GM12801 (cell line): ENCODE measurements around the gene CAPN3.

Experiments
- TF ChIP-seq, protein P1 (sequence below): IDR thresholded peaks from one replicate; pipeline ENCODE4 v1.5.1; 2011; ENCODE audit warnings: control low read depth; ENCODE audit not compliant: insufficient read length; ENCODE audit errors: extremely low read depth

Gene CAPN3

DNA sequence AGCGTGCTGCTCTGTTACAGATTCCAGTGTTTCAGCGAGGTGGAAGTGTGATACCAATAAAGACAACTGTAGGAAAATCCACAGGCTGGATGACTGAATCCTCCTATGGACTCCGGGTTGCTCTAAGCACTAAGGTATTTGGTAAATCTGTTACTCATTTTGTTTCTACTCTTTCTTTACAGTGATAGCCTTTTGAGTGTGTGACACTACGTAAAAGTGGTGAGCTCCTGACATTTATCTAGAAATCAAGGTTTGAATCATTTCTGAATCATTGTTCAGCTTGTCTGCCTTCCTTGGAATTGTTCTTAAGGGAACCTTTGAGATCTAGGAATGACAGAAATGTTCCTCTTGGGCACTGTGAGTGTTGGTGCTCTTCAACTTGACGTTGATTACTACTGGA, 11.2 kb upstream of the CAPN3 start:
- TF ChIP-seq, protein P1, sequence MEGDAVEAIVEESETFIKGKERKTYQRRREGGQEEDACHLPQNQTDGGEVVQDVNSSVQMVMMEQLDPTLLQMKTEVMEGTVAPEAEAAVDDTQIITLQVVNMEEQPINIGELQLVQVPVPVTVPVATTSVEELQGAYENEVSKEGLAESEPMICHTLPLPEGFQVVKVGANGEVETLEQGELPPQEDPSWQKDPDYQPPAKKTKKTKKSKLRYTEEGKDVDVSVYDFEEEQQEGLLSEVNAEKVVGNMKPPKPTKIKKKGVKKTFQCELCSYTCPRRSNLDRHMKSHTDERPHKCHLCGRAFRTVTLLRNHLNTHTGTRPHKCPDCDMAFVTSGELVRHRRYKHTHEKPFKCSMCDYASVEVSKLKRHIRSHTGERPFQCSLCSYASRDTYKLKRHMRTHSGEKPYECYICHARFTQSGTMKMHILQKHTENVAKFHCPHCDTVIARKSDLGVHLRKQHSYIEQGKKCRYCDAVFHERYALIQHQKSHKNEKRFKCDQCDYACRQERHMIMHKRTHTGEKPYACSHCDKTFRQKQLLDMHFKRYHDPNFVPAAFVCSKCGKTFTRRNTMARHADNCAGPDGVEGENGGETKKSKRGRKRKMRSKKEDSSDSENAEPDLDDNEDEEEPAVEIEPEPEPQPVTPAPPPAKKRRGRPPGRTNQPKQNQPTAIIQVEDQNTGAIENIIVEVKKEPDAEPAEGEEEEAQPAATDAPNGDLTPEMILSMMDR, result no peak

DNA sequence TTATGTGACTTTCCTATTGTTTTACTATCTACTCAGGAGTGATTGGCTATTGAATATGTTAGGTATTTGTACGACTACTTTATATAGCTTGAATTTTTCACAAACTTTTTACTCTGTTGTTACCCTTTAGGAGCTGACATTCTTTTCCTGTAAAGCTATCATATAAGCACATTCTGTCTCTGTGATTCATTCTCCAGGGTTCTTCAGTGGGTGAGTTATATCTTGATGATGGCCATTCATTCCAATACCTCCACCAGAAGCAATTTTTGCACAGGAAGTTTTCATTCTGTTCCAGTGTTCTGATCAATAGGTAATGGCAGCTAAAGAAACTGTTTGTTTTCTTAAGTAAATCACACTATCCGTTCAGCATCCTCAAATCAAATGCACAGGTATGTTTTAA, 10.1 kb upstream of the CAPN3 start:
- TF ChIP-seq, protein P1, result no peak

DNA sequence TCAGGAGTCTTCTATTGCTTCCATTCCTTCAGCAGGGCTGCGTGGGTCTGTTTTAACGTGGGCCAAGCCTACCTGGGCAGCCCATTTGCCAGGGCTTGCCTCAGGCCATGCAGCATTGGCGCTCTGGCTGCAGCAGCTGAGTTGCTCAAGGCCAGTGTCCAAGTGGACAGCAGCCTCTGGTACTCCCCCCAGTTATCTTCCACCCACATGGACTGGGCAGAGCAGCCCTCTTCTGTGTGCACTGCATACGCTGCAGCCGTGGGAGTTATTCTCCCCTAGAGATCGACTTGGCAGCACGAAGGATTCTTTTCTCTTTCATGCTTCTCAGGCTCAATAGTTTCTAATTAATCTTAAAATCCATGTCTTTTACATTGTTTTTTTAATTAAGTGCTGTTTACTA, 6.9 kb upstream of the CAPN3 start:
- TF ChIP-seq, protein P1, result no peak

DNA sequence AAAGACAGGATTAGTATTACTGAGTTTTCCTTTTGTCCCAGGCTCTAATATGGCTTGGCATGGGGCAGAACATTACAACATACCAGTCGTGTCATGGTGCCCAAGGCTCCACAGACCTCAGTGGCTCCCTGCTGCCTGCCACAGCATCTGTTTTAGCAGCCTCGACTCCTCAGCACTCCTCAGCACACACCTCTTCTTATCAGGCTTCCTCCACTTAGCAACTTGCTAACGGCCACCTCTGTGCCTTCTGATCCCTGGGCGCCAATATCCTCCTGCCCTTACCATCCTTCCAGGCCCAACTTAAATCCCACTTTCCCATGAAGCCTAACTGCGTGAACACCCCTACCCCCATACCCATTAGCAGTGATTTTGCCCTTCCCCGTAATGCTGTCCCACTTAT, 6.2 kb upstream of the CAPN3 start:
- TF ChIP-seq, protein P1, result no peak

DNA sequence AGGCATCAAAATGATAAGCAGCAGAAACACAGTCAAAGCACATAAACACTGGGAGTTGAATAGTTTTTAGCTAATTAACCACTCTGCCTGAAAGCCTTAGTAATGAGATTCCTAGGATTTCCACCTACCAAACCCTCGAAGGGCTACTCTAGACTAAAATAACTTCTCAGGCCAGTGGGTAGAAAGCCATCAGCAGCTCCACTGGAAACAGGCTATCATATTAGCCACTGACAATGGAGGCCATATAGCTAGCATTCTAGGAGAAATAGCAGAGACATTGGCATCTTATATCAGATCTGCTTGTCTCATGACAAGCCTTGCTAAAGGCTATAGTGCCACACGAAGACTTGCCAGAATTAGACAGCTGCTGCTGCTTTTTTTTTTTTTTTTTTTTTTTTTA, 4.5 kb upstream of the CAPN3 start:
- TF ChIP-seq, protein P1, result no peak

DNA sequence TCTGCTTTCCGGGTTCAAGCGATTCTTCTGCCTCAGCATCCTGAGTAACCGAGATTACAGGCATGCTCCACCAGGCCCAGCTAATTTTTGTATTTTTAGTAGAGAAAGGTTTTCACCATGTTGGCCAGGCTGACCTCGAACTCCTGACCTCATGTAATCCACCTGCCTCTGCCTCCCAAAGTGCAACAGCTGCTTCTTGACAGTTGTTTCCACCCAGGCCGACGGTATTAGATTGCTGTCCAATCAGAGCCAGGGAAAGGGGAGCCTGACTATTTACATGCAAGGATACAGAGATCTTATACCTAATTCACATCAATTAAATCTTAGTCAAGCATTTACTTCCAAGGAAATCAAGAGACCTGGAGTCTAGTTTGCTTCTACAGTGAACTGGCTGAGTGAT, 4.0 kb upstream of the CAPN3 start:
- TF ChIP-seq, protein P1, result no peak

DNA sequence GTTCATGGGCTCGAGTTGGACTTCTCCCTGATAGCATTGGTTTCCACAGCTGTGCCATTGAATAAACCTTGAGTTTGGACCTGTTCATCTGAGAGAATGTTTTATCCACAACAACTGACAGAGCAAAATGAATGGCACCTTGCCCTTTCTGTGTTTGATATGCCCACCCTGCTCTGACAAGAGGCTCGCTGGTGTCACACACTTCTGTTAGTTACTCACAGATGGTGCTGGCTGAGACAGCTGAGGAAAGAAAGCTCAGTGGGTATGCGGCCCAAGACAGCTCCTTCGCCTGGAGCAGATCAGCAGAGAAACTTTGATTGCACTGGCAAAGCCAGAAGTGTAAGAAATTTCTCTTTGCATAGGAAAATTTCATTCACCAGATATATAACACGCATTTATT, 2.5 kb upstream of the CAPN3 start:
- TF ChIP-seq, protein P1, result no peak

DNA sequence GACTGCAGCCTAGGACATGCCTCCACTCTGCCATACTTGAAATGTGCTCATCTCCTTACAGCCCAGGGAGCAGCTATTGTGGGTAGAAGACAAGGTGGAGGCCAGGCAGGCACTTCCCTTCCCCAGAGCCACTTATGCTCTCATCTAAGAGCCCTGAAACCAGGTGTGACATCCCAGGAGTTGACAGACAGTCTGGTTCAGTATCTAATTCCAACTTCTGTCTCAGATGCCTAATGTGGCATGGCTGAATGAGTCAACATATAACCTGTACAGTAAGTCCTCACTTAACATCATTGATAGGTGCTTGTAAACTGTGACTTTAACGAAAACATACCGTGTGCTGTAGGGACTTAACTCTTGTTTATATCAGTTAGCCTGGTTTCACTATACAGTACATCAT, 1.2 kb upstream of the CAPN3 start:
- TF ChIP-seq, protein P1, result no peak
